ENCODE measurements around the gene FOXO3. TPM values are rescaled to one million over a fixed set of nuclear protein-coding genes. Genes with fewer than 3 reads are reported as not detected.

Gene FOXO3
- total and polyA plus RNA-seq, 7 donors: 13.8 to 84.7 (median 66.4) TPM

DNA sequence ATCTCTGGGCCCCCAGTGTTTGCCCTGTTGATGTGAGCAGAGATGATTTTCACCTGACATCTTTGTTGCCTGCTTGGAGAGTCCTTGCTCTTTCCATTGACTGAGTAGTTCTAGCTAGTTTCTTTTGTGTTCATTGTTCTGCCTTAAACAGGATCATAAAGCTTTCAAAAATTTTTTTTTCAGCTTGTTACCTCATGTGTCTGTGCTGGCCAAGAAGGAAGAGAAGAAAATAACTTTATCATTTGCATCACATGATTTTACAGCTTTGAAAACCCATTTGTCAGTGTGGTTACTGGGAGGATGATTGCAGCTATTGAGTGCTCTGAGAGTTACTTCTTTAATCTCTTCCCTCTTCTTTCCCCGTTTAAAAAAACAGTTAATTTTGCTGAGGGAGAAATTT, 16.0 kb downstream of the FOXO3 start:
- TF ChIP-seq, protein P1, sequence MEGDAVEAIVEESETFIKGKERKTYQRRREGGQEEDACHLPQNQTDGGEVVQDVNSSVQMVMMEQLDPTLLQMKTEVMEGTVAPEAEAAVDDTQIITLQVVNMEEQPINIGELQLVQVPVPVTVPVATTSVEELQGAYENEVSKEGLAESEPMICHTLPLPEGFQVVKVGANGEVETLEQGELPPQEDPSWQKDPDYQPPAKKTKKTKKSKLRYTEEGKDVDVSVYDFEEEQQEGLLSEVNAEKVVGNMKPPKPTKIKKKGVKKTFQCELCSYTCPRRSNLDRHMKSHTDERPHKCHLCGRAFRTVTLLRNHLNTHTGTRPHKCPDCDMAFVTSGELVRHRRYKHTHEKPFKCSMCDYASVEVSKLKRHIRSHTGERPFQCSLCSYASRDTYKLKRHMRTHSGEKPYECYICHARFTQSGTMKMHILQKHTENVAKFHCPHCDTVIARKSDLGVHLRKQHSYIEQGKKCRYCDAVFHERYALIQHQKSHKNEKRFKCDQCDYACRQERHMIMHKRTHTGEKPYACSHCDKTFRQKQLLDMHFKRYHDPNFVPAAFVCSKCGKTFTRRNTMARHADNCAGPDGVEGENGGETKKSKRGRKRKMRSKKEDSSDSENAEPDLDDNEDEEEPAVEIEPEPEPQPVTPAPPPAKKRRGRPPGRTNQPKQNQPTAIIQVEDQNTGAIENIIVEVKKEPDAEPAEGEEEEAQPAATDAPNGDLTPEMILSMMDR (IDR thresholded peaks at IDR 0.05): no peak
- TF ChIP-seq POLR2AphosphoS5 (IDR thresholded peaks at IDR 0.05) (peak; percentile 51 to 65 (median 55)), POLR2A (IDR thresholded peaks at IDR 0.05) (no peak), EP300 (IDR thresholded peaks at IDR 0.05) (peak in 2 of 4 donors; percentile 49 to 56)
- Histone ChIP-seq H3K36me3 (peaks cover 0 to 11% (median 0%) of the 10 kb centered on the region in 4 donors), H3K27me3 (no peaks in the 10 kb centered on the region), H3K4me1 (peaks cover 0 to 95% (median 86%) of the 10 kb centered on the region in 4 donors), H3K27ac (peak overlapping the region; percentile 37 to 85 (median 59)), H3K9me3 (no peaks in the 10 kb centered on the region), H3K4me3 (no peak overlapping the region)
- DNase-seq: no peak
- 10 to 17% methylated on average over 1 of the region's 1 CpG for WGBS, 2 donors
- intact Hi-C loops (cut with DNase I): no loop called here

DNA sequence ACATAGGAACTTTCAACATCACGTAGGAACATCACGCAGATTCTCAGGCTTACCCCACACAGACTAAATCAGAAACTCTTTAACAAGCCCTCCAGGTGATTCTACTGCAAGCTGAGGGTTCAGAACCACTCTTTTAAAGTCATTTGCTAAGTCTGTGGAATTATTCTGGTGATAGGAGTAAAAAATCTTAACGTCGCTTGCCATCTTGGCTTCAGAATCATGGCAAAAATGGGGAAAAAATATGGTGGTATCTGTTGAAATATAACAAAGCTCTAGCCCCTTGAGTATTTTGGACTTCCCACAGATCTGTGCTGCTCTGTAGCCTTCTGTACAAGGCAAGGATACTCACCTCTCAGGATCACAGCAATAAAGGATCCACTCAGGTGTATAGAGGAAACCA, 17.4 kb downstream of the FOXO3 start:
- intact Hi-C loops (cut with DNase I): no loop called here
- Histone ChIP-seq H3K27me3 (no peaks in the 10 kb centered on the region), H3K36me3 (peaks cover 0 to 4% (median 0%) of the 10 kb centered on the region in 4 donors), H3K4me1 (peaks cover 0 to 98% (median 97%) of the 10 kb centered on the region in 4 donors), H3K27ac (peak overlapping the region; percentile 13 to 85 (median 55)), H3K4me3 (no peak overlapping the region), H3K9me3 (no peaks in the 10 kb centered on the region)
- 96 to 98% methylated on average over 4 of the region's 4 CpGs for WGBS, 2 donors
- no peak for DNase-seq
- TF ChIP-seq, protein P1 (IDR thresholded peaks at IDR 0.05): no peak
- TF ChIP-seq POLR2A (IDR thresholded peaks at IDR 0.05) (no peak), EP300 (IDR thresholded peaks at IDR 0.05) (no peak), POLR2AphosphoS5 (IDR thresholded peaks at IDR 0.05) (no peak)

DNA sequence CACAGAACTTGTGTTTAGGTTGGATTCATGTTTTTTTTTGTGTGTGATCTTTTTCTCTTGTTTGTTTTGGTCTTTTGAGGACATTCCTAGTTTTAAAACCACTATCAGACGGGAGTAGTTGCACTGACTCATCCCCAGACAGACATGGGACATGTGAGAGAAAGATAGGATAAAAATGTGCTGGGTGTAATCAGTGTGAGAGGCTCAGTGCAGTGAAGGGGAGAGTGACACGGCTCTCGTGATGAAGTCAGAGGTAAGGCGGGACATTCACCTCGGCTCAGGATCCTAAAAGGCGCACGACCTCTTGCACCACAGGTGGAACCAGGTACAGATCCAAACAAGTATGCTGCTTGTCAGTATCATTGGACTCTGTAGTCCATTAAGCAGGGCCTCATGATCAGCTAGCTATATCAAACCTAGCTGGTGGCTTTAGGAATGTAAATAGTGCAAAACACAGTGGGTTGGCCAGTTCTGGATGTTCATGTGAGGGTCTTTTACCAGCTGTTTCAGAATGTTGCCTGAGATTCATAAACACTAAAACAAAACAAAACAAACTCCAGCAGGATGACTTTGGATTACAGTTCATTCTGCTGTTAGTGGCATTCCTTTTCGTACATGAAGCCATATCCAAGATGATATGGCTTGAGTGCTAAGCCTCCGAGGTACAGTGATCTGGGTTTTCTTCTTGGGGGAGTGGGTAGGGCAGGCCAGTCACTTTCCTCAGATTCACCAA, 18.0 kb downstream of the FOXO3 start:
- 82 to 83% methylated on average over 9 of the region's 9 CpGs for WGBS, 2 donors
- H3K9me3 ChIP-seq: no peaks in the 10 kb centered on the region
- DNase-seq: no peak
- peak overlapping the region; percentile 27 to 85 (median 77) for H3K27ac ChIP-seq
- intact Hi-C loops (cut with DNase I): no loop called here
- H3K27me3 ChIP-seq: no peaks in the 10 kb centered on the region
- TF ChIP-seq POLR2A (IDR thresholded peaks at IDR 0.05): no peak
- H3K36me3 ChIP-seq: peaks cover 0 to 4% (median 0%) of the 10 kb centered on the region in 4 donors
- H3K4me1 ChIP-seq: peaks cover 0 to 100% (median 99%) of the 10 kb centered on the region in 4 donors
- H3K4me3 ChIP-seq: no peak overlapping the region

- no peak for DNase-seq
- H3K27ac ChIP-seq: peak overlapping the region; percentile 27 to 85 (median 77)
- H3K4me1 ChIP-seq: peaks cover 0 to 100% (median 98%) of the 10 kb centered on the region in 4 donors
- TF ChIP-seq POLR2AphosphoS5 (IDR thresholded peaks at IDR 0.05) (no peak), POLR2A (IDR thresholded peaks at IDR 0.05) (no peak), EP300 (IDR thresholded peaks at IDR 0.05) (no peak)
- TF ChIP-seq, protein P1 (IDR thresholded peaks at IDR 0.05): no peak
- no peaks in the 10 kb centered on the region for H3K27me3 ChIP-seq
- no peaks in the 10 kb centered on the region for H3K9me3 ChIP-seq
- no peak overlapping the region for H3K4me3 ChIP-seq
- intact Hi-C loops (cut with DNase I): no loop called here
- WGBS, 2 donors: 90 to 94% methylated on average over 2 of the region's 2 CpGs
- H3K36me3 ChIP-seq: peaks cover 0 to 4% (median 0%) of the 10 kb centered on the region in 4 donors
Measured at GRCh38 chr6:108579328-108579721, 18.6 kb downstream of the FOXO3 start.

DNA sequence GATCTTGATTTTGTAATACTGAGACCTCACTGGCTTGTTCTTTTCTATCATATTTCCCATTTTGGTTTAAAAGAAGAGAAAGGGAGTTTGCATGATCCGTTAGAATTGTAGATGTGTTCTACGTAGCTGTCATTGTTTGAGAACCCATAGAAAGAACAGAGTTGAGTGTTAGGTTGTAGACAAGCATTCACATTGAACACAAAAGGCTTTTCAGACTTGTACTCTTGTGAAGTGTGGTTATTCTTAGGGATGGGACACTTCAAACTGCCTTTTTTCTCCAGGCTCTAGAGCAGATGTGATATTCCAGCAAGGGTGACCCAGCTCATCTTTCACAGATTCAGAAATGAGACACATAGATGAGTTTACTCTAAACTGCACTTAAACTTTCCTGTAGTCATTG, 19.9 kb downstream of the FOXO3 start:
- DNase-seq: no peak
- H3K27me3 ChIP-seq: no peaks in the 10 kb centered on the region
- peaks cover 0 to 98% (median 96%) of the 10 kb centered on the region in 4 donors for H3K4me1 ChIP-seq
- no peak overlapping the region for H3K4me3 ChIP-seq
- peaks cover 0 to 4% (median 0%) of the 10 kb centered on the region in 4 donors for H3K36me3 ChIP-seq
- intact Hi-C loops (cut with DNase I): no loop called here
- WGBS, 2 donors: 92 to 99% methylated on average over 2 of the region's 2 CpGs
- no peaks in the 10 kb centered on the region for H3K9me3 ChIP-seq
- peak overlapping the region; percentile 71 to 85 (median 78) for H3K27ac ChIP-seq
- TF ChIP-seq, protein P1 (IDR thresholded peaks at IDR 0.05): no peak
- no peak for TF ChIP-seq POLR2AphosphoS5 (IDR thresholded peaks at IDR 0.05)
- TF ChIP-seq EP300 (IDR thresholded peaks at IDR 0.05): no peak
- TF ChIP-seq POLR2A (IDR thresholded peaks at IDR 0.05): no peak
